Ectodermal cell (in vitro differentiated cells): Measurements from ENCODE around the gene SUCLA2.

Experiments
- H3K27ac ChIP-seq: 2 replicates; pipeline ENCODE4 v1.7.0; 2013; ENCODE audit warnings: mild to moderate bottlenecking, low read depth, low read length; ENCODE audit not compliant: insufficient read depth, poor library complexity, severe bottlenecking
- H3K27me3 ChIP-seq: 2 replicates; pipeline ENCODE4 v1.7.0; 2013; ENCODE audit warnings: mild to moderate bottlenecking, low read length; ENCODE audit not compliant: insufficient read depth, control insufficient read depth, poor library complexity, severe bottlenecking
- H3K36me3 ChIP-seq: one replicate; pipeline ENCODE4 v1.7.0; 2013; ENCODE audit warnings: low read length; ENCODE audit not compliant: control insufficient read depth, insufficient read depth
- H3K4me1 ChIP-seq: one replicate; pipeline ENCODE4 v1.7.0; 2013; ENCODE audit warnings: low read length; ENCODE audit not compliant: control insufficient read depth, insufficient read depth
- H3K4me3 ChIP-seq: 2 replicates; pipeline ENCODE4 v1.7.0; 2013; ENCODE audit warnings: low read depth, low read length, control low read depth; ENCODE audit not compliant: insufficient read depth
- H3K9me3 ChIP-seq: 2 replicates; pipeline ENCODE4 v1.7.0; 2013; ENCODE audit warnings: mild to moderate bottlenecking, low read length, moderate library complexity; ENCODE audit not compliant: control insufficient read depth
- WGBS, 2 experiments: methylation state at CpG; one replicate each; pipeline ENCODE4 v1.1.7; 2013; ENCODE audit warnings: missing lambda C conversion rate in 2 of 2; 5-methylcytosine and 5-hydroxymethylcytosine counted together

SUCLA2 gene

DNA sequence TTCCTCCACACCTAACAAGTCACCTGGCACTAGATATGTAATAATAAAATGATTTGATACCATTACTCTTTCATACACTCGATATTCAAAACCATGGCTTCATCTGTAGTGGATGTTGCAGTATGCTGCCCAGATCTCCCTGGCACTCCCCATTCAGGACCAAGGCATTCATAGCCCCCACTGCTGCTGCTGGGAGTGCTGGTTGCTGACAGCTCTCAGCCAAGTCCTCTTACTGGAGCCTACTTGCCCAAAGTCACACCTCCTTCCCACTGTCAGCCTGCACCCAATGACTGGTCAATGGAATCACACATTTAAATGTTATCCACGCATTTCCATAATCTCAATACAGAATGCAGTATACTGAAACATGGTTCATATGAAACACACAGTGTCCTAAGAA, 3.7 kb downstream of the SUCLA2 start:
- H3K36me3 ChIP-seq, result no peaks in the 10 kb centered on the region
- no peaks in the 10 kb centered on the region for H3K27me3 ChIP-seq
- WGBS, 2 experiments, result 97 to 98% methylated on average over 2 of the region's 2 CpGs
- H3K9me3 ChIP-seq, result no peaks in the 10 kb centered on the region
- H3K27ac ChIP-seq, result no peak overlapping the region
- H3K4me1 ChIP-seq, result peaks cover 4% of the 10 kb centered on the region
- H3K4me3 ChIP-seq, result no peak overlapping the region

DNA sequence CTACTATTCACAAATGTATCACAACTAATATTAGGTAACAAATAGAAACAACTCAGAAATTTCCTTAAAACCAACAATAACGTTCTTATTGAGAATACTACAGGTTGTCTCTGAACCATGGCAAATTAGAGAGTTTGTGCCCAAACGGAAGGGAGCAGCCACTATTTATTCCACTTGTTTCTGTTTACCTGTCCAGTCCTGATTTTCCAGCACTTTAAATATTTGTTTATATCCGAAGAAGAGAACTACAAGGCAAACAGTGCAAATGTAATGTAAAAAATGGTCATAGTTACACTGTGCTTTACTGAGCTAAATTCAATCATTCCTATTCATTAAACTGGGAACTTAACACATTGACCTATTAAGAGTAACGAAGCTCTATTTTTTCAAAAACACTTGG, 9.2 kb downstream of the SUCLA2 start:
- no peak overlapping the region for H3K4me3 ChIP-seq

DNA sequence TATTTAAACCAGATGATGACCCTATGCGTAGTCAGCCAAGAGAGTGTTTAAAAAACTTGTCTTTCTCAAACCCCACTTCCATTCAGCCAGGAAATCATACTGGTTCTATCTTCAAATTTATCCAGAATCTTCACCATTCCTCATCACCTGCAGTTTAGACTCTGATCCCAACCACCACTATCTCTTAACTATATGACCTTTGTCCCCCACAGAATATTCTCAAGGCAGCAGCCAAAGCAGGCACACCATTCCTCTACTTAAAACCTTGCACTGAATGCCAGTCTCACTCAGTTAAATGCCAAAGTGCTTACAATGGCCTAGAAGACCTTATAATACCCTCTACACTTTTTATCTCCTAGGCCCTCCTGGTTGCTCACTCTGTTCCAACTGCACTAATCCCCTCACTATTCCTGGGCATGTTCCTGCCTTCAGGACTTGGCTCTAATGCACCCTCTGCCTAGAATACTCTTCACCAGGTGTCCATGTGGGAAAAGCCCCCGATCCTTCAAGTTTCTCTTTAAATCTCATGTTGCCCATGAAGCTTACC, 10.1 kb downstream of the SUCLA2 start:
- Histone ChIP-seq H3K27me3 (no peaks in the 10 kb centered on the region), H3K4me1 (no peaks in the 10 kb centered on the region), H3K4me3 (no peak overlapping the region), H3K27ac (no peak overlapping the region), H3K36me3 (peaks cover 18% of the 10 kb centered on the region), H3K9me3 (no peaks in the 10 kb centered on the region)
- WGBS, 2 experiments, result 90 to 95% methylated on average over 2 of the region's 2 CpGs

More for the DNA sequence above, 9.2 kb downstream of the SUCLA2 start:
- Histone ChIP-seq H3K9me3 (no peaks in the 10 kb centered on the region), H3K27me3 (no peaks in the 10 kb centered on the region), H3K4me1 (no peaks in the 10 kb centered on the region), H3K27ac (no peak overlapping the region), H3K36me3 (peaks cover 10% of the 10 kb centered on the region)
- WGBS, 2 experiments, result 90 to 95% methylated on average over 4 of the region's 4 CpGs

- no peaks in the 10 kb centered on the region for H3K4me1 ChIP-seq
- H3K27me3 ChIP-seq, result no peaks in the 10 kb centered on the region
- no peak overlapping the region for H3K4me3 ChIP-seq
- no peak overlapping the region for H3K27ac ChIP-seq
- 86 to 100% methylated on average over 1 of the region's 1 CpG for WGBS, 2 experiments
- H3K36me3 ChIP-seq, result peaks cover 24% of the 10 kb centered on the region
- H3K9me3 ChIP-seq, result no peaks in the 10 kb centered on the region
Observed at GRCh38 chr13:47990427-47990826, 10.6 kb downstream of the SUCLA2 start.

- no peaks in the 10 kb centered on the region for H3K27me3 ChIP-seq
- H3K9me3 ChIP-seq, result no peaks in the 10 kb centered on the region
- WGBS, 2 experiments, result 91% methylated on average over 1 of the region's 2 CpGs; no CpG with 5 or more reads in 1 of the 2 experiments
- no peak overlapping the region for H3K4me3 ChIP-seq
- no peak overlapping the region for H3K27ac ChIP-seq
- peaks cover 25% of the 10 kb centered on the region for H3K36me3 ChIP-seq
- no peaks in the 10 kb centered on the region for H3K4me1 ChIP-seq
Observed at GRCh38 chr13:47983070-47983469, 18.0 kb downstream of the SUCLA2 start.

GRCh38 chr13:47976325-47976724, 24.7 kb downstream of the SUCLA2 start:
- Histone ChIP-seq H3K4me1 (no peaks in the 10 kb centered on the region), H3K27ac (no peak overlapping the region), H3K27me3 (no peaks in the 10 kb centered on the region), H3K4me3 (no peak overlapping the region), H3K36me3 (peaks cover 7% of the 10 kb centered on the region), H3K9me3 (no peaks in the 10 kb centered on the region)
- 88 to 89% methylated on average over 1 of the region's 1 CpG for WGBS, 2 experiments

- H3K27me3 ChIP-seq, result no peaks in the 10 kb centered on the region
- no peak overlapping the region for H3K4me3 ChIP-seq
- no peaks in the 10 kb centered on the region for H3K4me1 ChIP-seq
- no peak overlapping the region for H3K27ac ChIP-seq
- H3K9me3 ChIP-seq, result peaks cover 4% of the 10 kb centered on the region
- 95 to 100% methylated on average over 2 to 3 of the region's 3 CpGs for WGBS, 2 experiments
- peaks cover 35% of the 10 kb centered on the region for H3K36me3 ChIP-seq
Observed at GRCh38 chr13:47964863-47965262, 36.2 kb downstream of the SUCLA2 start.

DNA sequence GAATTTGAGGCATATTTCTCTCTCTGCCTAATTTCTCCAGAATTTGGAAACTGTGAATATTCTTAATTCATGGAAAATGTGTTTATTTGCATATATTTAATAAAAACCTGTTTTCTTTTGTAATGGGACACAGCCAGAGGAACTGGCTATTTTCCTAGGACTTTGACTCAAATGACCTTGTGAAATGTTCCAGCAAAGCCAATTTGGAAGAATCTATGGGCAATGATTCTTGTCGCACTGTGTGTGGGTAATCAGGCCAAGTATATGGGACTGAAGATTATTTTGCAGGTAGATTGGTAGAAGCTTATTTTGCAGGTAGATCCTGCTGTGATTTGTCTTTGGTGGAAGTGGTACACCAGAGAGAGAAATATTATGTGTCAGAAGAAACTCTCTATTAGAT, 38.8 kb downstream of the SUCLA2 start:
- Histone ChIP-seq H3K4me1 (no peaks in the 10 kb centered on the region), H3K9me3 (peaks cover 7% of the 10 kb centered on the region), H3K27me3 (no peaks in the 10 kb centered on the region), H3K36me3 (peaks cover 52% of the 10 kb centered on the region), H3K4me3 (no peak overlapping the region), H3K27ac (no peak overlapping the region)
- WGBS, 2 experiments, result 90 to 91% methylated on average over 1 of the region's 1 CpG

DNA sequence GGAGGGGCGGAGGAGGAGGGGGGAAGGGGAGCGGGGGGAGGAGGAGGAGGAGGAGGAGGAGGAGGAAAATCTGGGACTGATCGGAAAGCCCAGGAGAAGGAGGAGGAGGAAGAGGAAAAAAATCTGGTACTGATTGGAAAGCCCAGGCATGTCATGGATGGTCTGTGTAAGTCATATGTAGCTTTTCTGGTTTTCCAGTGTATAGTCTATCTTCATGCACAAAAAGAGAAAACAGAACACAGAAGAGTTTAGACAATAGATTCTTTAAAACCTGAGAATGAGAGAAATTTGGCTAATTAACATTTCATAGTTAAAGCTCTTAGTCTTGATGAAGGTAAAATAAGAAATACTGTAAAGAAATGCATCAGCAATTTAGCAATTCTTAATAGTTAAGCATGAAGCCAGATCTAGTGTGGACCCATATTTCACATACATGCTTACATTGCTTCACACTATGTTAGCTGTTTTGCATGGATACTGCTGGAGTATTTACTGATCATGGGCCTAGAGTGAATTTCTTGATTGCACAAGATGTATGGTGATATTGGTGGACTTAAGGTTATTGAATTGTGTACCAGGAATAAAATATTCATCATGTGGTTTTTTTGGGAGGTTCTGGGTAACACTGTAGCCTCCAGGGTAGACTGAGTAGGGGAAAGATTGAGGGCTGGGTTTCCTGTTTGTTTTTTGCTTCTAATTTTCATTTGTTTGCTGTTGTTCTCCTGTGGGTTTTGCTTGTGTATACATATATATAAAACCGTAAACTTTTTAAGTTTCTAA, 41.4 kb downstream of the SUCLA2 start:
- H3K36me3 ChIP-seq, result peaks cover 54% of the 10 kb centered on the region
- no peaks in the 10 kb centered on the region for H3K4me1 ChIP-seq
- no peaks in the 10 kb centered on the region for H3K27me3 ChIP-seq
- no peak overlapping the region for H3K27ac ChIP-seq
- peaks cover 7% of the 10 kb centered on the region for H3K9me3 ChIP-seq
- no peak overlapping the region for H3K4me3 ChIP-seq
- 79 to 86% methylated on average over 3 to 4 of the region's 4 CpGs for WGBS, 2 experiments

DNA sequence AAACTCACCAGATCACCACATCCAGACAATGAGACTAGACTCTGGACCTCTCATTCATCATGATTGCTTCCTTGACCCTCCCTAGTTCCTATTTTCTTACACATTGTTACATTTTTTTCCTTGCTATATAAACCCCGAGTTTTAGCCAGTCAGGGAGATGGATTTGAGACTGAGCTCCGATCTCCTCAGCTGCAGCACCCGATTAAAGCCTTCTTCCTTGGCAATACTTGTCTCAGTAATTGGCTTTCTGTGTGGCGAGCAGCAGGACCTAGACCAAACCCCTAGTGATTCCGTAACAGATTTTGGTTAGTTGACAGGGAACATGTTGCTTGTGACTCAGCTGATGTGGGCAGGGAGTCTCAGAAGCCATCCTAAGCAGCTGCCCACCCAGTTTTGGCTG, 44.0 kb downstream of the SUCLA2 start:
- no peaks in the 10 kb centered on the region for H3K4me1 ChIP-seq
- no peak overlapping the region for H3K4me3 ChIP-seq
- no peaks in the 10 kb centered on the region for H3K27me3 ChIP-seq
- no peak overlapping the region for H3K27ac ChIP-seq
- H3K9me3 ChIP-seq, result peaks cover 4% of the 10 kb centered on the region
- peaks cover 44% of the 10 kb centered on the region for H3K36me3 ChIP-seq
- 96% methylated on average over 5 of the region's 5 CpGs for WGBS, 2 experiments
